Measurements from ENCODE around the gene BEAN1.

Gene BEAN1

DNA sequence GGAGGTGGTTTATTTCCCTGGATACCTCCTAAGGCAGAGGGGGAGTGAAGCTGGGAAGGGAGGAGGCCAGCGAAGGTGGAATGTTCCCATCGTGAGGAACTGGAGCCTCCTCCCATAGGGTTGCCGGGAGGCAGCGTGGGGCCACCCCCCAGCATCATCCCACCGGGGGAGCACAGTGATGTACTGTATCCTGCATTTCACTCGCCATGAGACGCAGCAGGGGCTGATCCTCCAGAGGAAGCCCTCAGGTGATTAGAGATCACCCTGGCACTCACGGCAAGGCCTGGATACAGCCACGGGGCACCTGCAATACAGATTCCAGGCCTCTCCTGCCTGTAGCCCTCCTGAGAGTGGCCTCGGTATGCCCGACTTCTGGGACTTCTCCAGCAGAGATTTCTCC lies 25.5 kb upstream of the BEAN1 start:
- DNase-seq (ENCODE audit: low read depth in 1 of 2, low spot score in 1 of 2): no peak
- H3K27me3 ChIP-seq (ENCODE audit: insufficient read depth, poor library complexity, severe bottlenecking): peaks cover 2% of the 10 kb centered on the region
- TF ChIP-seq SPI1 (IDR thresholded peaks at IDR 0.05; ENCODE audit: borderline replicate concordance, low read depth) (no peak), GABPA (IDR thresholded peaks at IDR 0.05; ENCODE audit: low read depth) (no peak), POLR2AphosphoS5 (IDR thresholded peaks at IDR 0.05; ENCODE audit: low read depth) (no peak)
- TF ChIP-seq, protein P1, sequence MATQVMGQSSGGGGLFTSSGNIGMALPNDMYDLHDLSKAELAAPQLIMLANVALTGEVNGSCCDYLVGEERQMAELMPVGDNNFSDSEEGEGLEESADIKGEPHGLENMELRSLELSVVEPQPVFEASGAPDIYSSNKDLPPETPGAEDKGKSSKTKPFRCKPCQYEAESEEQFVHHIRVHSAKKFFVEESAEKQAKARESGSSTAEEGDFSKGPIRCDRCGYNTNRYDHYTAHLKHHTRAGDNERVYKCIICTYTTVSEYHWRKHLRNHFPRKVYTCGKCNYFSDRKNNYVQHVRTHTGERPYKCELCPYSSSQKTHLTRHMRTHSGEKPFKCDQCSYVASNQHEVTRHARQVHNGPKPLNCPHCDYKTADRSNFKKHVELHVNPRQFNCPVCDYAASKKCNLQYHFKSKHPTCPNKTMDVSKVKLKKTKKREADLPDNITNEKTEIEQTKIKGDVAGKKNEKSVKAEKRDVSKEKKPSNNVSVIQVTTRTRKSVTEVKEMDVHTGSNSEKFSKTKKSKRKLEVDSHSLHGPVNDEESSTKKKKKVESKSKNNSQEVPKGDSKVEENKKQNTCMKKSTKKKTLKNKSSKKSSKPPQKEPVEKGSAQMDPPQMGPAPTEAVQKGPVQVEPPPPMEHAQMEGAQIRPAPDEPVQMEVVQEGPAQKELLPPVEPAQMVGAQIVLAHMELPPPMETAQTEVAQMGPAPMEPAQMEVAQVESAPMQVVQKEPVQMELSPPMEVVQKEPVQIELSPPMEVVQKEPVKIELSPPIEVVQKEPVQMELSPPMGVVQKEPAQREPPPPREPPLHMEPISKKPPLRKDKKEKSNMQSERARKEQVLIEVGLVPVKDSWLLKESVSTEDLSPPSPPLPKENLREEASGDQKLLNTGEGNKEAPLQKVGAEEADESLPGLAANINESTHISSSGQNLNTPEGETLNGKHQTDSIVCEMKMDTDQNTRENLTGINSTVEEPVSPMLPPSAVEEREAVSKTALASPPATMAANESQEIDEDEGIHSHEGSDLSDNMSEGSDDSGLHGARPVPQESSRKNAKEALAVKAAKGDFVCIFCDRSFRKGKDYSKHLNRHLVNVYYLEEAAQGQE (IDR thresholded peaks at IDR 0.05; ENCODE audit: insufficient replicate concordance, low read depth): no peak
- TF ChIP-seq, protein P2, sequence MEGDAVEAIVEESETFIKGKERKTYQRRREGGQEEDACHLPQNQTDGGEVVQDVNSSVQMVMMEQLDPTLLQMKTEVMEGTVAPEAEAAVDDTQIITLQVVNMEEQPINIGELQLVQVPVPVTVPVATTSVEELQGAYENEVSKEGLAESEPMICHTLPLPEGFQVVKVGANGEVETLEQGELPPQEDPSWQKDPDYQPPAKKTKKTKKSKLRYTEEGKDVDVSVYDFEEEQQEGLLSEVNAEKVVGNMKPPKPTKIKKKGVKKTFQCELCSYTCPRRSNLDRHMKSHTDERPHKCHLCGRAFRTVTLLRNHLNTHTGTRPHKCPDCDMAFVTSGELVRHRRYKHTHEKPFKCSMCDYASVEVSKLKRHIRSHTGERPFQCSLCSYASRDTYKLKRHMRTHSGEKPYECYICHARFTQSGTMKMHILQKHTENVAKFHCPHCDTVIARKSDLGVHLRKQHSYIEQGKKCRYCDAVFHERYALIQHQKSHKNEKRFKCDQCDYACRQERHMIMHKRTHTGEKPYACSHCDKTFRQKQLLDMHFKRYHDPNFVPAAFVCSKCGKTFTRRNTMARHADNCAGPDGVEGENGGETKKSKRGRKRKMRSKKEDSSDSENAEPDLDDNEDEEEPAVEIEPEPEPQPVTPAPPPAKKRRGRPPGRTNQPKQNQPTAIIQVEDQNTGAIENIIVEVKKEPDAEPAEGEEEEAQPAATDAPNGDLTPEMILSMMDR (IDR thresholded peaks at IDR 0.05; ENCODE audit: insufficient read depth, low read length): no peak

DNA sequence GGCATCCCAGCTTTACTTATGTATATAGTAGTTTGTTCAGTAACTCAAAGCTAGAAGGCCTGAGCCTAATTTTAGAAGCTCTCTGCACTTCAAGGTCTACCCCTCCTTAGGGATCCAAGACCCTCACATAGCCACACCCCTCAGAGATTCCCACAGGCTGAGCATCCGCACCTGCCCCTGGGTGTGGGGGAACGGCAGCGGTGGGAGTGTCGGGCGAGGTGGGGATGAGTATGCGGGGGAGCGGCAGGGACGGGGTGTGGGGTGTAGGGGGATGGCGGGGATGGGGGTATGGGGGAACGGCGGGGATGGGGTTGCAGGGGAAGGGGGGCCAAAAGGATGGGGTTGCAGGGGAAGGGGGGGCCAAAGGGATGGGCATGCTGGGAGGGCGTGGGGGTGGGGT lies 24.9 kb upstream of the BEAN1 start:
- TF ChIP-seq POLR2AphosphoS5 (IDR thresholded peaks at IDR 0.05; ENCODE audit: low read depth) (no peak), GABPA (IDR thresholded peaks at IDR 0.05; ENCODE audit: low read depth) (no peak), SPI1 (IDR thresholded peaks at IDR 0.05; ENCODE audit: borderline replicate concordance, low read depth) (no peak)
- TF ChIP-seq, protein P2 (IDR thresholded peaks at IDR 0.05; ENCODE audit: insufficient read depth, low read length): no peak
- TF ChIP-seq, protein P1 (IDR thresholded peaks at IDR 0.05; ENCODE audit: insufficient replicate concordance, low read depth): no peak
- Histone ChIP-seq H3K4me3 (replicated peaks; ENCODE audit: insufficient read depth, low read length) (no peak overlapping the region), H3K27me3 (ENCODE audit: insufficient read depth, poor library complexity, severe bottlenecking) (peaks cover 2% of the 10 kb centered on the region), H3K27ac (replicated peaks) (no peak overlapping the region)
- no peak for DNase-seq (ENCODE audit: low read depth in 1 of 2, low spot score in 1 of 2)

More for the DNA sequence above, 25.5 kb upstream of the BEAN1 start:
- Histone ChIP-seq H3K4me3 (replicated peaks; ENCODE audit: insufficient read depth, low read length) (no peak overlapping the region), H3K27ac (replicated peaks) (no peak overlapping the region)

DNA sequence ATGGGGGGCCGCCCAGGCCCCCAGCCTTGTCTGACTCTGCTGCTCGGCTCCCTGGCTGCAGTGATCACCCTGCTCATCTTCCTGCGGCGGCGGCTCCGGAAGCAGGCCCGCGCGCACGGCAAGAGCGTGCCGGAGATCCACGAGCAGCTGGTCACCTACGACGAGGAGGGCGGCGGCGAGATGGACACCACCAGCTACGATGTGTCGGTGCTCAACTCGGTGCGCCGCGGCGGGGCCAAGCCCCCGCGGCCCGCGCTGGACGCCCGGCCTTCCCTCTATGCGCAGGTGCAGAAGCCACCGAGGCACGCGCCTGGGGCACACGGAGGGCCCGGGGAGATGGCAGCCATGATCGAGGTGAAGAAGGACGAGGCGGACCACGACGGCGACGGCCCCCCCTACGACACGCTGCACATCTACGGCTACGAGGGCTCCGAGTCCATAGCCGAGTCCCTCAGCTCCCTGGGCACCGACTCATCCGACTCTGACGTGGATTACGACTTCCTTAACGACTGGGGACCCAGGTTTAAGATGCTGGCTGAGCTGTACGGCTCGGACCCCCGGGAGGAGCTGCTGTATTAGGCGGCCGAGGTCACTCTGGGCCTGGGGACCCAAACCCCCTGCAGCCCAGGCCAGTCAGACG lies 24.4 kb upstream of the BEAN1 start:
- Histone ChIP-seq H3K27me3 (ENCODE audit: insufficient read depth, poor library complexity, severe bottlenecking) (peaks cover 2% of the 10 kb centered on the region), H3K27ac (replicated peaks) (no peak overlapping the region), H3K4me3 (replicated peaks; ENCODE audit: insufficient read depth, low read length) (no peak overlapping the region)
- no peak for DNase-seq (ENCODE audit: low read depth in 1 of 2, low spot score in 1 of 2)
- TF ChIP-seq POLR2AphosphoS5 (IDR thresholded peaks at IDR 0.05; ENCODE audit: low read depth): no peak
- TF ChIP-seq, protein P2 (IDR thresholded peaks at IDR 0.05; ENCODE audit: insufficient read depth, low read length): no peak
- no peak for TF ChIP-seq SPI1 (IDR thresholded peaks at IDR 0.05; ENCODE audit: borderline replicate concordance, low read depth)
- TF ChIP-seq, protein P1 (IDR thresholded peaks at IDR 0.05; ENCODE audit: insufficient replicate concordance, low read depth): no peak
- no peak for TF ChIP-seq GABPA (IDR thresholded peaks at IDR 0.05; ENCODE audit: low read depth)

Measured in HL-60 (cell line).